Inflammatory macrophage (primary cell): ENCODE measurements around the gene IGF2BP2.
A peak's percentile ranks its signal among the peaks of the same experiment; 100 is the strongest.
"Not testable (repeated sequence)": the region's sequence is repeated elsewhere in the genome, so short reads cannot be mapped to it uniquely, and the experiment has no call there.

Experiments
- DNase-seq, 2 donors: peaks; one replicate each; pipeline ENCODE4 v3.0.0-alpha.2; 2020 to 2022

IGF2BP2 gene

DNA sequence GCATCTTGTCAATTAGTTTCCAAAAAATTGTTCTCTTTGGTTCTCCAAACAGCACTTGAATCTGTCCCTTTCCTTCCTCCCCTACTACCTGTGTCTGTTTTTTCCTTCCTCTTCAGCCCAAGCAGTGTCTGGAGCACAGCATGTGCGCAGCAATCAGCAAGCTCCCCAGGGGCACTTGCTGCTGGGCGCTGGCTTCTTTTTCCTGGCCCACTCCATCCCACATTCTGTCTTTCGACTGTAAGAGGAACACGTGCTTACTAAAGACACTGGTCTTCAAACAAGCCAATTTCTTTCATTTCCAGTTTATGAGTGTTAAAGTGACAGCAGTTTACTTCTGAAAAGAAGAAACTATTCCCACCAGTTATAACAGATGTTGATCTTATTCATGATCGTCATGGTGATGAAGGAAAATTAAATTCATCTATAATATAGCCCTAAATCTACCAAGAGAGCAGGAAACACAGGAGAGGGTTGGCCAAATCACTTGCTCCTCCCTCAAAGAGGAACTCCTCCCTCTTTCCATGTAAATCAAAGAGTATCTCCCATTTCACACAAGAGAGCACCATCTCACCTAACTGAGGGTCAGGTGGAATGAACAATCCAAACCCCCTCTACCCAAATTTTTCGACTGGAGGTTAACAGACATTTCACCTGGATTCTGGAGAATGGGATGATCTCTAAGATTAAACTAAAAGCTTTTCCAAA is 115.4 kb downstream of the IGF2BP2 start:
- peak in 1 of 2 donors; percentile 28 for DNase-seq

GRCh38 chr3:185708392-185708791 is 116.5 kb downstream of the IGF2BP2 start:
- no peak for DNase-seq

GRCh38 chr3:185705498-185705897 is 119.3 kb downstream of the IGF2BP2 start:
- DNase-seq: no peak

- DNase-seq: peak; percentile 60 to 71
Observed at GRCh38 chr3:185702262-185703225, 122.3 kb downstream of the IGF2BP2 start.

GRCh38 chr3:185701611-185702261 is 123.1 kb downstream of the IGF2BP2 start:
- DNase-seq: peak in 1 of 2 donors; percentile 30

DNA sequence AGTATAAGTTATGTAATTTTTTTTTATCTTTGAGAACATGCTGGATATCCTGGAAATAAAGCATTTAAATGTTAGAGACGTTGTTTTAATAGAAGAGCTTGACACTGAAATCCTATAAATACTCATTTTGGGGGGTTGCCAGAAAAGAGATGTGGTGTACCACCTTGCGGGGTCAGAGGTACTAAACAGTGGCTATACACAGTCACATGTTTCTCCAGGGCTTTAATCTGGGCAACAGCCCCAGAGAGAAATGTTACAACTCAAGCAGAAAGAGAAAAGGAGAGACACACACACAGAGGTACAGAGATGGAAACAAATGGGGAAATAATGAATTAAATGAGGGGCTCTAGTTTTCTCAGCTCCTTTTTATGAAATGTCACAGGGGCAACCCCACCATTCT is 124.9 kb downstream of the IGF2BP2 start:
- no peak for DNase-seq

DNA sequence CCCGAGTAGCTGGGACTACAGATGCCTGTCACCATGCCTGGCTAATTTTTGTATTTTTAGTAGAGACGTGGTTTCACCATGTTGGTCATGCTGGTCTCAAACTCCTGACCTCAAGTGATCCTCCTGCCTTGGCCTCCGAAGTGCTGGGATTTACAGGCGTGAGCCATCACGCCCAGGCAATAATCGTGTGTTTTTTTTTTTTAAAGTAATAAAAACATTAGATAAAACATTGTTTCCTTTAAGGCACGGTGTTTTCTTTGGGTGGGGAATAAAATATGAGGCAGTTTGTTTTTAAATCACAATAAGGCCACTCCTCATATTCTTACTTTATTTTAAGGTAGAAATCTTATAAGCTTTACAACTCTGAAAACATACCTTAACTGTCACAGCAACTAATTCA is 127.6 kb downstream of the IGF2BP2 start:
- not testable (repeated sequence) for DNase-seq

DNA sequence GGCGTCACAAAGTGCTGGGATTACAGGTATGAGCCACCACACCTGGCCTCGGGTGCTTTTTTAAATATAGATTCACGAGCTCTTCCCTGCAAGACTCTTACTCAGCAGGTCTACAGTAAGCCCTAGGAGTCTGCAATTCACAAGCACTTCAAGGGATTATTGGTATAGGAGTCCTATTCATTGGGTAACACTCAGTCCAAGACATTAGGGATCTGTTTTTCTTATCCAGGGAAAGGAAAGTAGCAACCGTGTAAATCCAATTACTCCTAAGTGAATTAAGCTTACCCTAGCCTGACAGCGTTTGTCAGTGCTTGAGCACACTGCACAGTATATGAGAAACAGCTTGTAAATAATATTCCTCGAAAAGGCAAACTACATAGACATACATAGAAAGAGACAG is 128.8 kb downstream of the IGF2BP2 start:
- no peak for DNase-seq

GRCh38 chr3:185693985-185694653 is 130.7 kb downstream of the IGF2BP2 start:
- no peak for DNase-seq

- no peak for DNase-seq
Observed at GRCh38 chr3:185691622-185692021, 133.2 kb downstream of the IGF2BP2 start.

- DNase-seq: no peak
Observed at GRCh38 chr3:185687271-185687878, 137.5 kb downstream of the IGF2BP2 start.

DNA sequence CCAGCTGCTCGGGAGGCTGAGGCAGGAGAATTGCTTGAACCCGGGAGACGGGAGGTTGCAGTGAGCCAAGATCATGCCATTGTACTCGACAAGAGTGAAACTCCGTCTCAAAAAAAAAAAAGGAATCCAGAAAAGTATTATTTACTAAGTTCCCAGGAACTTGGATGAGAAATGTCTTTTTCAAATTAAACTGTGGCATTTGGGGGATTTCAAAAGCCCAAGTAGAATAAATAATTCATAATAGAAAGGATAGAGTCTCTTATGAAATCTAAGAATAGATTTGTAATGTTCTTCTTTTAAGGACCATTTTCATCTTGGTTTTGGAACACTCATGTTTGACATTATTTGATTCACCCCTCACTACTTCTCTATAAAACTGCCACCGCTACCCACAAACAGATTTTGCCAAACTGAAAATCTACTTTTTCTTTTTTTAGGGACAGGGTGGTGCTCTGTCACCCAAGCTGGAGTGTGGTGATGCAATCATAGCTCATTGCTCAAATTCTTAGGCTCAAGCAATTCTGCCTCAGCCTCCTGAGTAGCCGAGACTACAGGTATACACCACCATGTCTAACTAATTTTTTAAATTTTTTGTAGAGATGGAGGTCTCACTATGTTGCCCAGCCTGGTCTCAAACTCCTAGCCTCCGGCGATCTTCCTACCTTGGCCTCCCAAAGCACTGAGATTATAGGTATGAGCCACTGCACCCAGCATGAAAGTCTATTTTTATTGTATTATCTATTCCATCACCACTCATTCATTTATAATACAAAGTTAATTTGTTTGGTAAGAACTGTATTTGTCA is 139.4 kb downstream of the IGF2BP2 start:
- peak; percentile 57 to 63 for DNase-seq

DNA sequence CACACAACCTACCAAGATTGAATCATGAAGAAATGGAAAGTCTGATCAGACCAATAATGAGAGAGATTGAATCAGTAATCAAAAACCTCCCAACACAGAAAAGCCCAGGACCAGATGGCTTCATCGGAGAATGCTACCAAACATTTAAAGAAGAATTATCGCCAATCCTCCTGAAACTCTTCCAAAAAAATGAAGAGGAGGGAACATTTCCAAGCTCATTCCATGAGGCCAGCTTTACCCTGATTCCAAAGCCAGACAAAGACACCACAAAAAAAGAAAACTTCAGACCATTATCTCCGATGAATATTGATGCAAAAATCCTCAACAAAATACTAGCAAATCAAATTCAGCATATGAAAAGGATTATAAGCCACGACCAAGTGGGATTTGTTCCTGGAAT is 144.6 kb downstream of the IGF2BP2 start:
- DNase-seq: no peak

DNA sequence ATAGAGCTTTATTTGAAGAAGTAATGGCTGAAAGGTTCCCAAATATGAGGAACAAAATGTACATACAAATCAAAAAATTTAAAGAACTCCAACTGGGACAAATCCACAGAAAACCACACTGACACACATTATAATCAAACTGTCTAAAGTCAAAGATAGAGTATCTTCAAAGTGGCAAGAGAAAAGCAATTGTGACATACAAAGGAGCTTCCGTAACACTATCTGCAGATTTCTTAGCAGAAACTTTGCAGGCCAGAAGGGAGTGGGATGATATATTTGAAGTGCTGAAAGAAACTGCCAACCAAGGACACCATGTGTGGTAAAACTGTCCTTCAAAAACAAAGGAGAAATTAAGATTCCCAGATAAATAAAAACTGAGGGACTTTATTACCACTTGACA is 146.8 kb downstream of the IGF2BP2 start:
- no peak for DNase-seq

DNA sequence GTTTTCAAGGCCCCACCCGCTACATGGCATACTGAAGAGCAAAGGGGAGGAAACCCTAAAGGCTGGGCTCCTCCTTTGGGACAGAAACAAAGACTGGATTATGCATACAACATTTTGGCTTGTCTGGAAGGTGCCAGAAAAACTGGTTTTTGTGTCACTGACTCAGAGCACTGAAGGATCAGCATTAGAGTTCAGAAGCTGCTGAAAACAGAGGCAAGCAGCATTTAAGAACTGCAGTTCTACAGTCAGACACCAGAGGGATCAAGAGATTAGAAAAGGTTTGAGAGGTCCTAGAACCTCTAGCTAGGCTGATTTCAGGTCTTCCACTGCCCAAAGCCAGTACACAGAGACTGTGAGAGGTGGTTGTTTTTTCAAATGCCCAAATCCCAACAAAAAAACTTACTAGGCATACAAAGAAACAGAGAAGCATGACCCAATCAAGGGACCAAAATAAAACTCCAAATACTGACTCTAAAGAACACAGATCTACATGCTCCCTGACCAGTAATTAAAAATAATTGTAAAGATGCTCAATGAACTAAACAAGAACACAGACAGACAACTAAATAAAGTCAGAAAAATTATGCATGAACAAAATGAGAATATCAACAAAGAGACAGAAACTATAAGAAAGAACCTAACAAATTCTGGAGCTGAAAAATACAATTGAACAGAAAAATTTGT is 147.6 kb downstream of the IGF2BP2 start:
- peak; percentile 65 to 75 for DNase-seq

- DNase-seq: no peak
Observed at GRCh38 chr3:185667574-185667973, 157.3 kb downstream of the IGF2BP2 start.

- DNase-seq: no peak
Observed at GRCh38 chr3:185663929-185664328, 160.9 kb downstream of the IGF2BP2 start.

GRCh38 chr3:185661772-185662171 is 163.1 kb downstream of the IGF2BP2 start:
- no peak for DNase-seq

GRCh38 chr3:185661296-185661695 is 163.5 kb downstream of the IGF2BP2 start:
- DNase-seq: not testable (repeated sequence)
